GM19455 (cell line): ENCODE results near the gene ITFG2.

Experiments
- ATAC-seq: cut with Tn5 transposase; IDR thresholded peaks from one replicate; pipeline ENCODE4 v1.9.1; 2021; ENCODE audit not compliant: unreplicated experiment

The ITFG2 gene

DNA sequence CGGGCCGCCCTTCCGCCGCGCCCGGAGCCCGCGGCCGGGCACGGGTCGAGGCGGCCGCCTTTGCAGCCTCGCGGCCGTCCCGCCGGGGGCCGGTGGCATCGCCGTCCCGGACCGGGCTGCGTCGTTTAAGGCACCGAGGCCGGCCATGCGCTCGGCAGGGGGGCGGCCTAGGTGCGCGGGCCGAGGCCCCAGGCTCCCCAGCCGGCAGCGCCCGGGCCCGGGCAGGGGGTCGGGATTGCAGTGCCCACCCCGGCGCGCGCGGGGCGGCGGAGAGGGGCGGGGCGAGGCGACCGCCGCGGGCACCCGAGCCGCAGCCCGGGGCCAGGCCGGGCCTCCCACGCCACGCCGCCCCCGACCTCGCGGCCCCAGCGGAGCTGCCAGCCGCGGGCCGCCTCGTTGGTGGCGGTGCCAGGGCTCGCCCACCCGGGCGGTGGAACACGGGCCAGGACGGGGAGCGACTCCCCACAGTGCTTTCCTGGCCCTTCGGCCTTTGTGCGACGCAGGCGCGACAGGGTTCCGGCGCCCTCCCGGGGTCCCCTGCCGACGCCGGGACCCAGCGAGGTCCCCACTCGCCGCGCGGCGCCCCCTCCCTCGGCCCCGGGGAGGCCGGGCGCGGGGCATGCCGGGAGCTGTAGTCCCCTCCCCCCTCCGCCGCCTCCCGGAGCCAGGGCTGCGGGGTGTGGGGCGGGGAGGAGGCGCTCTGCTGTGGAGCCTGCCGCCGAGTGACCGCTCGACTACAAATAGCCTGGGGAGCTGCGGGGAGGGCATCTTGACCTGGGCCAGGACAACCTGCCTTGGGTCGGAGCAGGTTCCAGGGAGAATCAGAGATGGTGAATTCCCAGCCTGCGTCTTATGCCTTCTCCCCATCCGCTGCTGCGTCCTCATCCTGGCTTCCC, 16.9 kb upstream of the ITFG2 start:
- peak; percentile 63 for ATAC-seq

GRCh38 chr12:2796187-2796666, 16.2 kb upstream of the ITFG2 start:
- no peak for ATAC-seq

GRCh38 chr12:2797721-2798418, 14.6 kb upstream of the ITFG2 start:
- no peak for ATAC-seq

- ATAC-seq = no peak
These were observed 12.4 kb upstream of the ITFG2 start for GRCh38 chr12:2800046-2800570.

DNA sequence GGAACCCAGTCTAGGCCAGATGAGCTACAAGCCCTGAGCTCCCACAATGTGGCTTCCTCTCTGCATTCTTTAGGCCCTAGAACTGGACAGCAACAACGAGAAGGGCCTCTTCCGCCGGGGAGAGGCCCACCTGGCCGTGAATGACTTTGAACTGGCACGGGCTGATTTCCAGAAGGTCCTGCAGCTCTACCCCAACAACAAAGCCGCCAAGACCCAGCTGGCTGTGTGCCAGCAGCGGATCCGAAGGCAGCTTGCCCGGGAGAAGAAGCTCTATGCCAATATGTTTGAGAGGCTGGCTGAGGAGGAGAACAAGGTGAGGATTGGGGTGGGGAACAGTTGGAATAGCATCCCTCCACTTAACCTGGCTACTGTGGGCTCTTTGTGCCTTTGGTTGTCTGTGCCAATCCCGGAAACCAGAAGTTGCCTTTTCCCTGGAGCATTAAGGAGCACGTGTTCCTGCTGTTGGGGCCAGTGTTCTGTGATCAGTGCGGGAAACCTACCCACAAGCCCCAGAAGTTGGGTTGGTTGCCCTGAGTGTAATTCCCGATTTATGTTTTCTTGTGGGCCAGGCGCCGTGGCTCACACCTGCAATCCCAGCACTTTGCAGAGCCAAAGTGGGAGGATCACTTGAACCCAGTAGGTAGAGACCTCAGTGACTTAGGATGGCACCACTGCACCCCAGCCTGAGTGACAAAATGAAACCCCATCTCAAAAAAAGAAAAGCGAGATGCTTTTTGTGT, 11.3 kb upstream of the ITFG2 start:
- ATAC-seq = no peak

DNA sequence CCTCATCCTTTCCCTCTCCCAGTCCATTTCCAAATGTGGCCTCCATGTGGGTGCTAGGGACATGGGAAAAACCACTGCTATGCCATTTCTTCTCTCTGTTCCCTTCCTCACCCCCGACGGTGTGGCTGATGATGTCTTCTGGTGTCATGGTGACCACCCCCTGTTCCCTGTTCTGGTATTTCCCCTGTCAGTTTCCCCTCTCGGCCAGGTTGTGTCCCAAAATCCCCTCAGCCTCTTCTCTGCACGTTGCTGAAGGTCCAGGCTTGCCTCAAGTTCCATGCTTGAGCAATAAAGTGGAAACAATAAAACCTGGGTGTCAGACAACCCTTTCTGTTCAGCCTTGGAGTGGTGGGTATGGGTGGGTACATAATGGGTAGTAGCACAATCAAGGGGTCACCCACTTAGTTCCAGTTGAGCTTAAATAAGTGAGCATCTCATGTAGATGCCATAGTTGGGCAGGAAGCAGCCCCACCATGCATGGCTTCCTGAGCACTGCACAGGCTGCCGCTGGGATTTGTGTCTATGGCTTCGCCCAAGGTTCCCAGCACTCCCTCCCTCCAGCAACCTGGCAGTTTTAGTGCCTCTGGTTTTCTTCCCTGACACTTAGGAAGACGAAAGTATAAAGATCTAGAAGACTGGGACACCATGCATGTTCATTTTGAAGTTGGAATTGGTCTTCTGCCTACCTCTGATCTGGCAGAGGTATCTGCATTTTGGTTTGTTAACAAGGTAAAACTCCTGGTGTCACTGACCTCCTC, 8.7 kb upstream of the ITFG2 start:
- no peak for ATAC-seq

GRCh38 chr12:2804393-2805142, 7.9 kb upstream of the ITFG2 start:
- no peak for ATAC-seq

DNA sequence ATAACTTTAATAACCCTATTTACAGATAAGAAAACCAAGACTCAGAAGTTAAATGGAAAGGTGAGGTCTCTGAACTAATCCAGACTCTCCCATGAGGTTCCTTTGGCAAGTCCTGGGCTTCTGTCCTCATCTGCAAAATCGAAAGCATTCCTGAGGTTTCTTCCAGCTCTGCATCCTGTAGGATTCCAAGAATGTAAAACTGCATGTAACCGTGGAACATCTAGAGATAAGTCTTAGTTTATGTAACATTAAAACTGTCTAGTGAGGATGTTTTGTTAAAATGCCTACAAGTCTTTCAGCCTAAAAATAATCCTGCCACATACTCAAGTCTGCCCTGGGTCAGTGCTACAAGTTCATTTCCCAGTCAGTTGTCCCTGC, 7.3 kb upstream of the ITFG2 start:
- no peak for ATAC-seq

- no peak for ATAC-seq
These were observed 5.8 kb upstream of the ITFG2 start for GRCh38 chr12:2806700-2807099.

DNA sequence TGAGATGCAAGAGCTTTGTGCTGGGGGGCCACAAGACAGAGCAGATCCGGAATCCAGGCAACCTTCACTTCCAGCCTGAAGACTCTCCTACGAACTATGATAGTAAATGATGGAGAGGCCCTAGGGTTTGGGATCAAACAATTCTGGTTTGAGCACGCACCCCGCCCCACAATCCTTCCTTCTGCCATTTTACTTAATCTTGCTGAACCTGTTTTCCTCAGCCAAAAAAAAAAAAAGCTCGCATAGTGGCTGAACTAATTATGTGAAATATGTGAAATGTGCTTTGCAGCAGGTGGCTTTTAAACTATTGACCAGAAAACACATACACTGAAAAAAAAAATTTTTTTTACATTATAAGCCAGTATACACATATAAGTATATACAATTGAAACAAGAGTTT, 667 bp upstream of the ITFG2 start:
- ATAC-seq = no peak

GRCh38 chr12:2813214-2814185, 1.0 kb downstream of the ITFG2 start:
- ATAC-seq = peak; percentile 1

DNA sequence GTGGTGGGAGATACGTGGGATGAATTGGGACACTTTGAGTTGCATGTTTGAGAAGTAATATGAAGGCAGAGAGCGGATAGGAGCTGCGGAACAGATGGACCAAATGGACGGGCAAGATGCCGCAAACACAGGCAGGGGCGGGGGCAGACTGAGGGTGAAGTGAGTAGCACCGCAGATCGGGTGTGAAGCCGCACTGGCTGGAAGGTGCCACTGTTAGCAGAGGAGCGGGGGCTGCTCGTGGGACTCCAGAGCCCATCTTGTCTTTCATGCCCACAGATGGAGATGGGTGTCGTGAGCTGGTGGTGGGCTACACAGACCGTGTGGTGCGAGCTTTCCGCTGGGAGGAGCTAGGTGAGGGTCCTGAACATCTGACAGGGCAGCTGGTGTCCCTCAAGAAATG, 7.3 kb downstream of the ITFG2 start:
- no peak for ATAC-seq

- no peak for ATAC-seq
These were observed 8.0 kb downstream of the ITFG2 start for GRCh38 chr12:2820432-2820831.

- ATAC-seq = no peak
These were observed 11.0 kb downstream of the ITFG2 start for GRCh38 chr12:2823483-2823882.

- no peak for ATAC-seq
These were observed 12.1 kb downstream of the ITFG2 start for GRCh38 chr12:2824541-2824940.

- ATAC-seq = no peak
These were observed 12.7 kb downstream of the ITFG2 start for GRCh38 chr12:2825132-2825531.

DNA sequence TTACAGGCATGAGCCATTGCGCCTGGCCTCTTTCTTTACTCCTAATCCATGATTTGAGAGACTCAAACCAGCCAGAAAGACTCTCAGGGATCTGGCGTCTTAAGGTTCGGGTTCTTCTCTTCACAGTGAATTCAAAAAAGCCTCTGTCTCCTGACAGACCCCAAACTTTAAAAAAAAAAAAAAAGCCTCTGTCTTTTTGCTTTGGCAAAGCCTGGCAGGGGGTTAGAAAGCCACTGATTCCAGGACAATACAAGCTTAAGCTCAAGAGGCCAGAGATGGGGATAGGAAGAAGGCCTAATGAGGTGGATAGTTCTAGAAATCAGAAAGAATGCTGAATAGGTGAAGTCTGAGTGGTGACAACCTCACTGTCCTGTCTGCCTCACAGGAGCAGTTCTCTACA, 13.6 kb downstream of the ITFG2 start:
- ATAC-seq = no peak

DNA sequence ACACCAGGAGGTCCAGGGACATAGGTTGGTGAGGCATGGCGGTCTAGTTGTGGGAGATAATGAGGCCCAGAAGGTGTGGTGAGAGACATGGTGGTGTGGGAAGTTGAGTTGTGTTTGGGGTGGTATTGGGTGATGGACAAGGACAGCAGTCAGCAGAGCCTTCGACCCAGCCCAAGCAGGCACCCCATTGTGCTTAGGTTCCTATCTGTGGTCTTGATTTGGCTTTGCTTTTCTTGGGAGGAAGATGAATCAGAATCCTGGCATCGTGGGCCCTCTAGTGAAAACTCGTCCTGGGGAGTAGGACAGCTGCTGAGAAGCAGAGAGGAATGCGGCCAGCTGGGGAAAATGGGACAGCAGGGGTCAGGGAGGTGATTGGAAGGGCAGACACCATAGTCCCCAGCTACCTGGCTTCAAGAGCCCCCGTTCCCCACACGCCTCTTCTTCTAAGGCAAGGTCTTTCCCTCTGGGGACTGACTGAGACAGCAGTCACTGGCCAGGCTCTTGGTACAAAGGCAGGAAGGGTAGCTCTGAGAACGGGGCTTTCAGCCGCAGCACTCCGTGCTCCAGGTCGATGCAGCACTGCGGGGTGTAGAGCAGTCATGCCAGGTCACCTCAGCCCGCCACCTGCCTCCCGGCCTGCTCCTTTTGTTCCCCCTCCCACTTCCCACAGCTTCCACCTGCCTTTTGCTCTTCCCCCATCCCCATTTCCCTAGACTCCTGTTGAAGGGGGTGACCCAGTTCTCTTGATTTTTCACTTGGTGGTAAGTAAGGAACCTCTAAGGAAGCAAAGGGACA, 14.4 kb downstream of the ITFG2 start:
- no peak for ATAC-seq
